DOHH2 (cell line): ENCODE data around the gene NCR1.
"Not testable (repeated sequence)": the region's sequence is repeated elsewhere in the genome, so short reads cannot be mapped to it uniquely, and the experiment has no call there.

Experiments
- EZH2phosphoT487 ChIP-seq: fragments of 200-600 bp; sonication (generic); IDR thresholded peaks from 2 replicates; pipeline ENCODE4 v1.6.1; 2017; ENCODE audit warnings: borderline replicate concordance, mild to moderate bottlenecking, antibody characterized with exemption, low read length, moderate library complexity, mixed read lengths
- TF ChIP-seq, protein P1 (sequence below): fragments of 200-600 bp; sonication (generic); IDR thresholded peaks from one replicate; pipeline ENCODE4 v1.5.1; 2014; ENCODE audit warnings: antibody characterized with exemption, mild to moderate bottlenecking, low read depth, low read length; ENCODE audit not compliant: poor library complexity, severe bottlenecking

DNA sequence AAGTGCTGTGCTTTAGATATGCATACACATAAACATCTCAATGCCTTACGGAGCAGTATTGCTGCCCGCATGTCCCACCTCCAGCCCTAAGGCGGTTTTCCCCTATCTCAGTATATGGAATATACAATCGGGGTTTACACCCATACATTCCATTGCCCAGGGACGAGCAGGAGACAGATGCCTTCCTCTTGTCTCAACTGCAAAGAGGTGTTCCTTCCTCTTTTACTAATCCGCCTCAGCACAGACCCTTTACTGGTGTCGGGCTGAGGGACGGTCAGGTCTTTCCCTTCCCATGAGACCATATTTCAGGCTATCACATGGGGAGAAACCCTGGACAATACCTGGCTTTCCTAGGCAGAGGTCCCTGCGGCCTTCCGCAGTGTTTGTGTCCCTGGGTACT is 44.6 kb downstream of the NCR1 start:
- TF ChIP-seq, protein P1, sequence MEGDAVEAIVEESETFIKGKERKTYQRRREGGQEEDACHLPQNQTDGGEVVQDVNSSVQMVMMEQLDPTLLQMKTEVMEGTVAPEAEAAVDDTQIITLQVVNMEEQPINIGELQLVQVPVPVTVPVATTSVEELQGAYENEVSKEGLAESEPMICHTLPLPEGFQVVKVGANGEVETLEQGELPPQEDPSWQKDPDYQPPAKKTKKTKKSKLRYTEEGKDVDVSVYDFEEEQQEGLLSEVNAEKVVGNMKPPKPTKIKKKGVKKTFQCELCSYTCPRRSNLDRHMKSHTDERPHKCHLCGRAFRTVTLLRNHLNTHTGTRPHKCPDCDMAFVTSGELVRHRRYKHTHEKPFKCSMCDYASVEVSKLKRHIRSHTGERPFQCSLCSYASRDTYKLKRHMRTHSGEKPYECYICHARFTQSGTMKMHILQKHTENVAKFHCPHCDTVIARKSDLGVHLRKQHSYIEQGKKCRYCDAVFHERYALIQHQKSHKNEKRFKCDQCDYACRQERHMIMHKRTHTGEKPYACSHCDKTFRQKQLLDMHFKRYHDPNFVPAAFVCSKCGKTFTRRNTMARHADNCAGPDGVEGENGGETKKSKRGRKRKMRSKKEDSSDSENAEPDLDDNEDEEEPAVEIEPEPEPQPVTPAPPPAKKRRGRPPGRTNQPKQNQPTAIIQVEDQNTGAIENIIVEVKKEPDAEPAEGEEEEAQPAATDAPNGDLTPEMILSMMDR, result not testable (repeated sequence)
- not testable (repeated sequence) for TF ChIP-seq EZH2phosphoT487
